H1 (cell line): ENCODE results near the gene C12orf43. TPM values are rescaled to one million over a fixed set of nuclear protein-coding genes. Genes with fewer than 3 reads are reported as not detected.
A peak's percentile ranks its signal among the peaks of the same experiment; 100 is the strongest.

Source experiments
- CTCF ChIA-PET: fragments of 300-600 bp; sonication (Branson Sonifier 250); formaldehyde crosslinking; loops from one replicate; lab custom pipeline; 2021; ENCODE audit not compliant: partially characterized antibody; lab: Charles Lee
- POLR2A ChIA-PET: fragments of 300-600 bp; sonication (Branson Sonifier 250); formaldehyde crosslinking; loops from one replicate; lab custom pipeline; 2021; ENCODE audit warnings: inconsistent platforms; ENCODE audit not compliant: partially characterized antibody; lab: Charles Lee
- DNase-seq, 2 experiments: peaks; one replicate each; pipeline versions ENCODE4 v3.0.0 to v3.0.0-alpha.2; 2010 to 2022; ENCODE audit warnings: low spot score in 2 of 2, low read depth in 1 of 2, mixed read lengths in 1 of 2
- FAIRE-seq: peaks from 2 replicates; lab custom pipeline; 2011; peaks lifted over from hg19 to GRCh38; lab: Jason Lieb, UNC
- H2AFZ ChIP-seq: 2 replicates; pipeline ENCODE4 v1.8.1; 2012; ENCODE audit warnings: low read length, inconsistent platforms
- H2AK5ac ChIP-seq: 2 replicates; pipeline ENCODE4 v1.6.1; 2013; ENCODE audit warnings: low read depth, low read length
- H2BK120ac ChIP-seq: replicated peaks from 2 replicates; pipeline ENCODE3; 2013; ENCODE audit warnings: low read depth, low read length, inconsistent platforms
- H2BK12ac ChIP-seq: 2 replicates; pipeline ENCODE4 v1.6.1; 2013; ENCODE audit warnings: low read depth, low read length
- H2BK15ac ChIP-seq: 2 replicates; pipeline ENCODE4 v1.6.1; 2013; ENCODE audit warnings: low read length
- H2BK20ac ChIP-seq: 2 replicates; pipeline ENCODE4 v1.6.1; 2013; ENCODE audit warnings: low read length
- H2BK5ac ChIP-seq: 2 replicates; pipeline ENCODE4 v1.6.1; 2013; ENCODE audit warnings: low read depth, low read length
- H3K14ac ChIP-seq: 2 replicates; pipeline ENCODE4 v1.6.1; 2013; ENCODE audit warnings: inconsistent platforms; ENCODE audit not compliant: insufficient read length
- H3K18ac ChIP-seq: 2 replicates; pipeline ENCODE4 v1.6.1; 2013; ENCODE audit warnings: low read length; ENCODE audit errors: extremely low read depth
- H3K23ac ChIP-seq: 2 replicates; pipeline ENCODE4 v1.6.1; 2013; ENCODE audit warnings: inconsistent platforms; ENCODE audit not compliant: insufficient read length
- H3K23me2 ChIP-seq: 2 replicates; pipeline ENCODE4 v1.6.1; 2013; ENCODE audit warnings: low read depth, low read length
- H3K27ac ChIP-seq: 2 replicates; pipeline ENCODE4 v1.6.1; 2011; ENCODE audit warnings: low read depth, low read length, inconsistent platforms
- H3K27me3 ChIP-seq, 4 experiments: replicated peaks in 1 of 4; 1 replicate in 1 of 4; 2 replicates in 3 of 4; pipeline versions ENCODE4 v1.6.1 to v1.8.1; 2011 to 2013; ENCODE audit warnings: low read length in 3 of 4, mild to moderate bottlenecking in 3 of 4, inconsistent platforms in 2 of 4, mixed read lengths in 2 of 4, moderate library complexity in 1 of 4; ENCODE audit not compliant: control insufficient read depth in 3 of 4, insufficient read depth in 3 of 4; ENCODE audit errors: extremely low read depth in 1 of 4
- H3K36me3 ChIP-seq, 4 experiments: 2 replicates each; pipeline versions ENCODE4 v1.6.1 to v1.8.1; 2011 to 2013; ENCODE audit warnings: mild to moderate bottlenecking in 4 of 4, low read length in 3 of 4, moderate library complexity in 2 of 4, control low read depth in 1 of 4, inconsistent platforms in 1 of 4; ENCODE audit not compliant: insufficient read depth in 4 of 4, control insufficient read depth in 2 of 4
- H3K4ac ChIP-seq: replicated peaks from 2 replicates; pipeline ENCODE3; 2013; ENCODE audit warnings: low read length, low read depth, mixed read lengths, inconsistent platforms; ENCODE audit not compliant: insufficient read length
- H3K4me1 ChIP-seq, 4 experiments: replicated peaks in 1 of 4; 1 replicate in 1 of 4; 2 replicates in 3 of 4; pipeline versions ENCODE4 v1.6.1 to v1.8.1; 2011 to 2013; ENCODE audit warnings: low read length in 3 of 4, inconsistent platforms in 2 of 4, mixed read lengths in 1 of 4; ENCODE audit not compliant: insufficient read depth in 4 of 4, control insufficient read depth in 3 of 4
- H3K4me2 ChIP-seq, 2 experiments: 2 replicates each; pipeline versions ENCODE4 v1.6.1 to v1.8.1; 2011 to 2013; ENCODE audit warnings: low read depth in 2 of 2, low read length in 2 of 2, control low read depth in 1 of 2, inconsistent platforms in 1 of 2, mild to moderate bottlenecking in 1 of 2; ENCODE audit not compliant: insufficient read depth in 1 of 2
- H3K4me3 ChIP-seq, 4 experiments: fragments of 200-600, 300-600 bp in 1 of 4; sonication (generic), shearing (Covaris generic), sonication (Bioruptor Twin) in 1 of 4; 2 replicates each; pipeline versions ENCODE4 v1.5.1 to v1.8.1; 2011 to 2016; ENCODE audit warnings: low read length in 4 of 4, low read depth in 3 of 4, control low read depth in 2 of 4, inconsistent platforms in 2 of 4, mild to moderate bottlenecking in 2 of 4, mixed read lengths in 1 of 4, moderate library complexity in 1 of 4; ENCODE audit not compliant: insufficient read depth in 2 of 4; ENCODE audit errors: extremely low read depth in 1 of 4
- H3K56ac ChIP-seq: replicated peaks from 2 replicates; pipeline ENCODE3; 2013; ENCODE audit warnings: low read depth, mild to moderate bottlenecking, mixed read lengths, low read length, inconsistent platforms; ENCODE audit not compliant: insufficient read length
- H3K79me1 ChIP-seq: 2 replicates; pipeline ENCODE4 v1.6.1; 2013; ENCODE audit warnings: low read depth, low read length, control low read depth
- H3K79me2 ChIP-seq, 2 experiments: 2 replicates each; pipeline versions ENCODE4 v1.6.1 to v1.8.1; 2012 to 2013; ENCODE audit warnings: low read length in 2 of 2, mild to moderate bottlenecking in 2 of 2, inconsistent platforms in 1 of 2; ENCODE audit not compliant: insufficient read depth in 2 of 2, control insufficient read depth in 1 of 2
- H3K9ac ChIP-seq, 4 experiments: replicated peaks in 1 of 4; 1 replicate in 1 of 4; 2 replicates in 3 of 4; pipeline versions ENCODE4 v1.6.1 to v1.8.1; 2011 to 2013; ENCODE audit warnings: low read depth in 3 of 4, low read length in 3 of 4, control low read depth in 2 of 4, mild to moderate bottlenecking in 2 of 4, moderate library complexity in 2 of 4, inconsistent platforms in 1 of 4; ENCODE audit errors: extremely low read depth in 1 of 4
- H3K9me3 ChIP-seq, 2 experiments: 2 replicates each; pipeline versions ENCODE4 v1.6.1 to v1.8.1; 2012 to 2013; ENCODE audit warnings: mild to moderate bottlenecking in 2 of 2, moderate library complexity in 2 of 2, control low read depth in 1 of 2, inconsistent platforms in 1 of 2, low read depth in 1 of 2, low read length in 1 of 2, mixed read lengths in 1 of 2; ENCODE audit not compliant: insufficient read depth in 2 of 2
- H4K20me1 ChIP-seq, 2 experiments: replicated peaks in 1 of 2; 2 replicates each; pipeline versions ENCODE3 to v1.8.1; 2011 to 2013; ENCODE audit warnings: inconsistent platforms in 2 of 2, low read length in 2 of 2, mild to moderate bottlenecking in 1 of 2; ENCODE audit not compliant: insufficient read depth in 2 of 2, control insufficient read depth in 1 of 2
- H4K5ac ChIP-seq: 2 replicates; pipeline ENCODE4 v1.6.1; 2013; ENCODE audit warnings: low read length, low read depth, mixed read lengths, inconsistent platforms; ENCODE audit not compliant: insufficient read length
- H4K8ac ChIP-seq: 2 replicates; pipeline ENCODE4 v1.8.0; 2013; ENCODE audit warnings: mild to moderate bottlenecking, moderate library complexity, low read length, inconsistent platforms; ENCODE audit not compliant: insufficient read depth; ENCODE audit errors: extremely low read depth
- H4K91ac ChIP-seq: replicated peaks from 2 replicates; pipeline ENCODE3; 2013; ENCODE audit warnings: low read length, mixed read lengths, inconsistent platforms; ENCODE audit not compliant: insufficient read length
- BCL11A ChIP-seq, 2 experiments: IDR thresholded peaks; one replicate each; pipeline ENCODE4 v1.6.1; 2011; ENCODE audit warnings: low read depth in 2 of 2, low read length in 2 of 2, mild to moderate bottlenecking in 2 of 2
- CREB1 ChIP-seq: IDR thresholded peaks from 2 replicates; pipeline ENCODE4 v1.6.1; 2012; ENCODE audit warnings: inconsistent platforms
- EP300 ChIP-seq, 2 experiments: IDR thresholded peaks; 1 replicate in 1 of 2; 2 replicates in 1 of 2; pipeline ENCODE4 v1.6.1; 2011 to 2012; ENCODE audit warnings: low read depth in 2 of 2, low read length in 2 of 2, mild to moderate bottlenecking in 2 of 2, borderline replicate concordance in 1 of 2, inconsistent platforms in 1 of 2, moderate library complexity in 1 of 2
- FOSL1 ChIP-seq: IDR thresholded peaks from 2 replicates; pipeline ENCODE4 v1.6.1; 2011; ENCODE audit warnings: mild to moderate bottlenecking, low read depth, low read length, moderate library complexity; ENCODE audit not compliant: insufficient read depth
- GTF2F1 ChIP-seq: IDR thresholded peaks from 2 replicates; pipeline ENCODE4 v1.6.1; 2012; ENCODE audit warnings: low read depth, low read length, improper control_type of control experiment, borderline replicate concordance
- HDAC2 ChIP-seq, 2 experiments: fragments of 300-600 bp in 1 of 2; sonication (generic) in 1 of 2; IDR thresholded peaks; 2 replicates each; pipeline ENCODE4 v1.6.1; 2011 to 2012; ENCODE audit warnings: low read depth in 2 of 2, low read length in 2 of 2, mild to moderate bottlenecking in 2 of 2, moderate library complexity in 2 of 2, borderline replicate concordance in 1 of 2, inconsistent platforms in 1 of 2
- JUN ChIP-seq: IDR thresholded peaks from 2 replicates; pipeline ENCODE4 v1.6.1; 2011; ENCODE audit warnings: low read depth, mild to moderate bottlenecking, improper control_type of control experiment, low read length
- RBBP5 ChIP-seq: IDR thresholded peaks from 2 replicates; pipeline ENCODE4 v1.7.1; 2012; ENCODE audit warnings: low read depth, mild to moderate bottlenecking, inconsistent platforms, low read length, moderate library complexity, borderline replicate concordance
- SRF ChIP-seq: IDR thresholded peaks from 2 replicates; pipeline ENCODE4 v1.6.1; 2011; ENCODE audit warnings: mild to moderate bottlenecking, low read depth, low read length, moderate library complexity
- TAF7 ChIP-seq: optimal IDR thresholded peaks from 2 replicates; pipeline ENCODE3; 2011; ENCODE audit warnings: low read depth, mild to moderate bottlenecking, inconsistent platforms, low read length, moderate library complexity, borderline replicate concordance
- WGBS, 2 experiments: shearing (Covaris generic) in 1 of 2; methylation state at CpG; one replicate each; pipeline versions ENCODE4 v1.1.6 to v1.1.7; 2013 to 2015; ENCODE audit warnings: low lambda C conversion rate in 2 of 2, mixed read lengths in 2 of 2, inconsistent platforms in 1 of 2, low coverage in 1 of 2, missing lambda C conversion rate in 1 of 2; ENCODE audit not compliant: insufficient replicate concordance in 2 of 2, insufficient coverage in 1 of 2, insufficient read length in 1 of 2; ENCODE audit errors: extremely low coverage in 1 of 2, missing lambda C conversion rate in 1 of 2; 5-methylcytosine and 5-hydroxymethylcytosine counted together
- polyA plus RNA-seq, 7 experiments: library from polyadenylated mRNA; depleted of rRNA in 3 of 7; stranded (reverse) in 5 of 7; unstranded in 2 of 7; fragments of >200 nt in 5 of 7; fragments of 200-250 nt in 2 of 7; gene quantifications; 1 replicate in 5 of 7; 2 replicates in 1 of 7; 4 replicates in 1 of 7; pipeline versions ENCODE4 v1.2.1 to v1.2.3, GENCODE V29; 2011 to 2013; ENCODE audit warnings: missing spikeins in 2 of 7, mixed read lengths in 2 of 7
- total RNA-seq: library from RNA; stranded (reverse); fragmentation: NEBNext Ultra II Directional; extraction: Animal tissue kit (Norgen Biotek cat#: 25700); gene quantifications from 2 replicates; pipeline ENCODE4 v1.2.1, GENCODE V29; 2021

Gene C12orf43
- total and polyA plus RNA-seq, 2 of the 8 experiments (the other 6 are each of a cell fraction or from before 2014, with no cell fraction given): 9.2 to 22.3 TPM

DNA sequence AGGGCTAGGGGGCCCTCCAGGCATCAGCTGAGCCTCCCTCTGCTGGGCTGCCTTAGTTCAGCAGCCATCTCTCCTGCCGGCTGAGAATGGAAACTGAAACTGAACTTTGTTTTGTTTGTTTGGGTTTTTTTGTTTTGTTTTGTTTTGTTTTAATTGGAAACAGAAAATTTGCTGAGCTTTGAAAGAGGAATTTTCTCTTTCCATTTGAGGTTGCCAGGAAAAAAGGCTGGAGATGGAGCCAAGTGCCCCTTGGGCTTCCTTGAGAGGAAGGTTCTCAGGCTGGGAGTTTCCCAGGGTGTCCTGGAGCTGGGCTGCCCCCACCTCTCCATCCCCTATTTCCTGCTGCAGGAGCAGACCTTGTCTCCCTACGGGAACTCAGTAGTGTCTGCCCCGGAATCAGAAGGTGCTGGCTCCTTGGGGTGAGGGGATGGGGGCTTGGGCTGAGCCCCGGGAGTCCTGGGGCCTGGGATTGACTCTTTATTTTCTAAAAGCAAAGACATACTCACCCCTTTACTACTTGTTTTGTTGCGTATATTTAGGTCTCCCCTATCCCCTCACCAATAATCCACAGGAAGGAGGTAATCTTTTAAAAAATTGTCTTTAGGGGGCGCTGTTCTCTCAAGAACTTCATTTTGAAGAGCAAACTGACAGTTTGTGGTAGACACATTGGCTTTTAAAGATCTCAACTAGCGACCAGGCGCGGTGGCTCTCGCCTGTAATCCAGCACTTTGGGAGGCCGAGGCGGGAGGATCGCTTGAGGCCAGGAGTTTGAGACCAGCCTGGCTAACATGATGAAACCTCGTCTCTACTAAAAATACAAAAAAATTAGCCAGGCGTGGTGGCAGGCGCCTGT is 44.1 kb upstream of the C12orf43 start:
- no peak overlapping the region for H3K14ac ChIP-seq
- H3K4ac ChIP-seq: no peak overlapping the region
- H2BK15ac ChIP-seq: no peak overlapping the region
- no peak overlapping the region for H4K5ac ChIP-seq
- H3K9ac ChIP-seq: peak overlapping the region in 1 of 4 experiments; percentile 20; a peak in 1 of 7 replicates
- H3K27me3 ChIP-seq: no peaks in the 10 kb centered on the region
- H3K4me1 ChIP-seq: peaks cover 0 to 3% (median 0%) of the 10 kb centered on the region in 4 experiments; a peak in 1 of 7 replicates
- no peaks in the 10 kb centered on the region for H3K36me3 ChIP-seq
- H2BK20ac ChIP-seq: no peak overlapping the region
- H4K91ac ChIP-seq: no peak overlapping the region
- H2AK5ac ChIP-seq: no peak overlapping the region
- no peaks in the 10 kb centered on the region for H3K79me2 ChIP-seq
- peak overlapping the region; percentile 91 for H4K8ac ChIP-seq
- no peaks in the 10 kb centered on the region for H4K20me1 ChIP-seq
- no peaks in the 10 kb centered on the region for H3K79me1 ChIP-seq
- H3K4me3 ChIP-seq: peak overlapping the region in 3 of 4 experiments; percentile 12 to 46 (median 29); a peak in 5 of 8 replicates
- no peaks in the 10 kb centered on the region for H3K9me3 ChIP-seq
- no peak overlapping the region for H3K23ac ChIP-seq
- no peaks in the 10 kb centered on the region; the same call in 1 of the 2 replicates for H3K23me2 ChIP-seq
- peak; percentile 17 to 84 for DNase-seq
- H3K27ac ChIP-seq: peak overlapping the region; percentile 59; the same call in 1 of the 2 replicates
- 47% methylated on average over 16 of the region's 16 CpGs; no CpG with 5 or more reads in 1 of the 2 experiments for WGBS, 2 experiments
- peak overlapping the region; percentile 3 to 62; a peak in 3 of 4 replicates for H3K4me2 ChIP-seq
- H3K18ac ChIP-seq: no peak overlapping the region
- no peak overlapping the region; the same call in 1 of the 2 replicates for H2BK12ac ChIP-seq
- ChIA-PET CTCF (interaction anchor here (0.6 to 4.1 kb wide), 43 partner anchors 8 to 766 kb away, joined by 3 to 26 read pairs (median 5); partner anchors contain the start of gene C12orf43), POLR2A (interaction anchor here (0.7 kb wide), 2 partner anchors 30 to 830 kb away, joined by 3 read pairs; no protein-coding TSS in a partner anchor)
- no peak overlapping the region for H2BK120ac ChIP-seq
- H3K56ac ChIP-seq: no peak overlapping the region
- H2AFZ ChIP-seq: peak overlapping the region; percentile 98
- FAIRE-seq: no peak
- H2BK5ac ChIP-seq: no peak overlapping the region
- TF ChIP-seq BCL11A (IDR thresholded peaks at IDR 0.05; ENCODE audit: low read depth in 2 of 2, low read length in 2 of 2) (no peak), HDAC2 (IDR thresholded peaks at IDR 0.05; ENCODE audit: borderline replicate concordance in 1 of 2, low read depth in 2 of 2, low read length in 2 of 2) (no peak), RBBP5 (peak; percentile 64; the same call in 1 of the 2 replicates), CREB1 (no peak), EP300 (IDR thresholded peaks at IDR 0.05; ENCODE audit: borderline replicate concordance in 1 of 2, low read depth in 2 of 2, low read length in 2 of 2) (no peak), GTF2F1 (no peak), TAF7 (no peak), JUN (no peak), SRF (no peak), FOSL1 (no peak)
